H9 (cell line): Measurements from ENCODE around the gene EMC9. TPM values are rescaled to one million over a fixed set of nuclear protein-coding genes. Genes with fewer than 3 reads are reported as not detected.

Source experiments
- DNase-seq: peaks from one replicate; pipeline ENCODE4 v3.0.0-alpha.2; 2017
- H2AFZ ChIP-seq: one replicate; pipeline ENCODE4 v1.6.1; 2013; ENCODE audit warnings: mild to moderate bottlenecking, low read length, control low read depth, moderate library complexity
- H2AK5ac ChIP-seq: 2 replicates; pipeline ENCODE4 v1.6.1; 2013; ENCODE audit warnings: low read length, control low read depth, mixed read lengths; ENCODE audit not compliant: insufficient read length
- H2BK120ac ChIP-seq: one replicate; pipeline ENCODE4 v1.6.1; 2013; ENCODE audit warnings: low read depth, mild to moderate bottlenecking, low read length, control low read depth, inconsistent platforms; ENCODE audit not compliant: poor library complexity, severe bottlenecking
- H2BK12ac ChIP-seq: 2 replicates; pipeline ENCODE4 v1.6.1; 2013; ENCODE audit warnings: low read length, control low read depth, mixed read lengths, low read depth; ENCODE audit not compliant: insufficient read length
- H2BK15ac ChIP-seq: 2 replicates; pipeline ENCODE4 v1.6.1; 2013; ENCODE audit warnings: low read depth, low read length, control low read depth
- H2BK20ac ChIP-seq: one replicate; pipeline ENCODE4 v1.6.1; 2013; ENCODE audit warnings: low read depth, mild to moderate bottlenecking, low read length, control low read depth, inconsistent platforms; ENCODE audit not compliant: poor library complexity, severe bottlenecking
- H2BK5ac ChIP-seq: 2 replicates; pipeline ENCODE4 v1.6.1; 2013; ENCODE audit warnings: low read length, control low read depth, mixed read lengths; ENCODE audit not compliant: insufficient read length
- H3K14ac ChIP-seq: 2 replicates; pipeline ENCODE4 v1.6.1; 2013; ENCODE audit warnings: low read length, control low read depth; ENCODE audit not compliant: insufficient read depth
- H3K18ac ChIP-seq: 2 replicates; pipeline ENCODE4 v1.6.1; 2013; ENCODE audit warnings: low read depth, mild to moderate bottlenecking, mixed read lengths, low read length, control low read depth; ENCODE audit not compliant: insufficient read length
- H3K23ac ChIP-seq: 2 replicates; pipeline ENCODE4 v1.6.1; 2013; ENCODE audit warnings: low read length, control low read depth, mixed read lengths, low read depth; ENCODE audit not compliant: insufficient read length
- H3K23me2 ChIP-seq: 2 replicates; pipeline ENCODE4 v1.6.1; 2013; ENCODE audit warnings: low read depth, mild to moderate bottlenecking, mixed read lengths, low read length, control low read depth; ENCODE audit not compliant: insufficient read length, poor library complexity, severe bottlenecking
- H3K27ac ChIP-seq: 2 replicates; pipeline ENCODE4 v1.5.1; 2013; ENCODE audit warnings: low read length, control low read depth, mixed read lengths, low read depth; ENCODE audit not compliant: insufficient read length
- H3K27me3 ChIP-seq: 2 replicates; pipeline ENCODE4 v1.6.1; 2013; ENCODE audit warnings: low read length, control low read depth, inconsistent platforms; ENCODE audit not compliant: insufficient read depth
- H3K4ac ChIP-seq: 2 replicates; pipeline ENCODE4 v1.6.1; 2013; ENCODE audit warnings: low read depth, mild to moderate bottlenecking, control low read depth, inconsistent platforms, low read length, moderate library complexity
- H3K4me1 ChIP-seq: 2 replicates; pipeline ENCODE4 v1.6.1; 2013; ENCODE audit warnings: low read length, control low read depth, inconsistent platforms; ENCODE audit not compliant: insufficient read depth
- H3K4me2 ChIP-seq: 2 replicates; pipeline ENCODE4 v1.6.1; 2013; ENCODE audit warnings: low read length, control low read depth, mixed read lengths; ENCODE audit not compliant: insufficient read length, insufficient read depth
- H3K56ac ChIP-seq: 2 replicates; pipeline ENCODE4 v1.6.1; 2013; ENCODE audit warnings: low read depth, mild to moderate bottlenecking, mixed read lengths, low read length, control low read depth; ENCODE audit not compliant: insufficient read length
- H3K79me1 ChIP-seq: 2 replicates; pipeline ENCODE4 v1.6.1; 2013; ENCODE audit warnings: low read depth, mild to moderate bottlenecking, moderate library complexity, low read length, control low read depth, inconsistent platforms; ENCODE audit not compliant: insufficient read depth, poor library complexity, severe bottlenecking
- H3K79me2 ChIP-seq: 2 replicates; pipeline ENCODE4 v1.6.1; 2013; ENCODE audit warnings: low read length, control low read depth, inconsistent platforms; ENCODE audit not compliant: insufficient read depth
- H3K9ac ChIP-seq: 2 replicates; pipeline ENCODE4 v1.6.1; 2013; ENCODE audit warnings: low read length, control low read depth, mixed read lengths; ENCODE audit not compliant: insufficient read length; ENCODE audit errors: extremely low read depth
- H3K9me3 ChIP-seq: one replicate; pipeline ENCODE4 v1.6.1; 2013; ENCODE audit warnings: low read depth, low read length, inconsistent platforms; ENCODE audit not compliant: control insufficient read depth
- H3T11ph ChIP-seq: one replicate; pipeline ENCODE4 v1.6.1; 2013; ENCODE audit warnings: mild to moderate bottlenecking, low read length, control low read depth, inconsistent platforms
- H4K20me1 ChIP-seq: one replicate; pipeline ENCODE4 v1.6.1; 2013; ENCODE audit not compliant: control insufficient read depth, insufficient read length, insufficient read depth
- H4K5ac ChIP-seq: 2 replicates; pipeline ENCODE4 v1.6.1; 2013; ENCODE audit warnings: low read depth, mild to moderate bottlenecking, mixed read lengths, low read length, control low read depth; ENCODE audit not compliant: insufficient read length
- H4K8ac ChIP-seq: replicated peaks from 2 replicates; pipeline ENCODE4 v1.6.1; 2013; ENCODE audit warnings: low read length, control low read depth, mixed read lengths, low read depth; ENCODE audit not compliant: insufficient read length
- H4K91ac ChIP-seq: 2 replicates; pipeline ENCODE4 v1.6.1; 2013; ENCODE audit warnings: low read depth, mild to moderate bottlenecking, moderate library complexity, mixed read lengths, low read length, control low read depth; ENCODE audit not compliant: insufficient read length
- H3K27ac Mint-ChIP-seq, 3 experiments: 2 replicates in 2 of 3; 3 replicates in 1 of 3; pipeline ENCODE4 v1.8.0; 2020 to 2021; ENCODE audit warnings: mixed read lengths in 3 of 3, mild to moderate bottlenecking in 1 of 3, moderate library complexity in 1 of 3
- H3K27me3 Mint-ChIP-seq: 2 replicates; pipeline ENCODE4 v1.8.0; 2021; ENCODE audit warnings: low read depth, mild to moderate bottlenecking, moderate library complexity, mixed read lengths
- H3K36me3 Mint-ChIP-seq, 3 experiments: 2 replicates in 2 of 3; 3 replicates in 1 of 3; pipeline ENCODE4 v1.8.0; 2020 to 2021; ENCODE audit warnings: low read depth in 3 of 3, mixed read lengths in 3 of 3; ENCODE audit not compliant: insufficient read depth in 1 of 3
- H3K4me1 Mint-ChIP-seq, 2 experiments: 2 replicates each; pipeline ENCODE4 v1.8.0; 2020; ENCODE audit warnings: mixed read lengths in 2 of 2
- H3K4me3 Mint-ChIP-seq, 2 experiments: 2 replicates in 1 of 2; 3 replicates in 1 of 2; pipeline ENCODE4 v1.8.0; 2020 to 2021; ENCODE audit warnings: mild to moderate bottlenecking in 2 of 2, mixed read lengths in 2 of 2, moderate library complexity in 1 of 2
- H3K9me3 Mint-ChIP-seq, 2 experiments: 2 replicates in 1 of 2; 3 replicates in 1 of 2; pipeline ENCODE4 v1.8.0; 2020; ENCODE audit warnings: mild to moderate bottlenecking in 2 of 2, mixed read lengths in 2 of 2, moderate library complexity in 1 of 2
- CTCF ChIP-seq: fragments of 200-600 bp; sonication (generic); conservative IDR thresholded peaks from 3 replicates; pipeline ENCODE4 v1.8.0; 2021; ENCODE audit warnings: antibody characterized with exemption, mild to moderate bottlenecking
- WGBS: extraction: QIAGEN DNeasy Blood & Tissue Kit; methylation state at CpG from one replicate; pipeline ENCODE4 v1.1.7; 2013; ENCODE audit warnings: missing lambda C conversion rate, low lambda C conversion rate, mixed read lengths; ENCODE audit not compliant: insufficient read length; ENCODE audit errors: extremely low coverage; 5-methylcytosine and 5-hydroxymethylcytosine counted together
- total RNA-seq: library from RNA; stranded (reverse); gene quantifications from 2 replicates; pipeline ENCODE4 v1.2.1, GENCODE V29; 2021

Gene EMC9
- total RNA-seq, 1 experiment from 2014 or later, result 52.9 TPM

- no peak overlapping the region for H3K14ac ChIP-seq
- H2AK5ac ChIP-seq, result no peak overlapping the region
- H3K23ac ChIP-seq, result no peak overlapping the region
- no peaks in the 10 kb centered on the region for H3K4me1 ChIP-seq
- H4K8ac ChIP-seq, result no peak overlapping the region
- H3K9ac ChIP-seq, result no peak overlapping the region
- H3K23me2 ChIP-seq, result peaks cover 10% of the 10 kb centered on the region
- no peak overlapping the region for H2BK12ac ChIP-seq
- H3K79me1 ChIP-seq, result peaks cover 2% of the 10 kb centered on the region
- peaks cover 3% of the 10 kb centered on the region; the same call in 1 of the 2 replicates for H3K79me2 ChIP-seq
- no peak overlapping the region for H3K4ac ChIP-seq
- no peak overlapping the region for H2AFZ ChIP-seq
- no peak overlapping the region for H2BK120ac ChIP-seq
- no peak for TF ChIP-seq CTCF
- no peak overlapping the region for H3K27ac ChIP-seq
- no peak overlapping the region for H3K56ac ChIP-seq
- Mint-ChIP-seq H3K27ac (peak overlapping the region in 1 of 3 experiments; percentile 54; a peak in 3 of 7 replicates), H3K4me1 (peaks cover 31 to 33% of the 10 kb centered on the region in 2 experiments), H3K27me3 (no peaks in the 10 kb centered on the region), H3K4me3 (peak overlapping the region; percentile 38 to 66; a peak in 4 of 5 replicates), H3K36me3 (peaks cover 22 to 34% (median 29%) of the 10 kb centered on the region in 3 experiments), H3K9me3 (0 out of 5 replicates have a peak, but pooled peaks cover 0 to 2% of the 10 kb centered on the region in 2 experiments)
- no peak overlapping the region for H4K5ac ChIP-seq
- H4K20me1 ChIP-seq, result no peaks in the 10 kb centered on the region
- no peak overlapping the region for H2BK5ac ChIP-seq
- H3T11ph ChIP-seq, result no peak overlapping the region
- no peak overlapping the region for H4K91ac ChIP-seq
- no peak overlapping the region for H3K18ac ChIP-seq
- H3K27me3 ChIP-seq, result no peaks in the 10 kb centered on the region
- no CpG with 5 or more reads among the region's 8 CpGs for WGBS
- H2BK20ac ChIP-seq, result no peak overlapping the region
- no peak for DNase-seq
- H3K4me2 ChIP-seq, result no peak overlapping the region
- H3K9me3 ChIP-seq, result no peaks in the 10 kb centered on the region
- no peak overlapping the region for H2BK15ac ChIP-seq
These were observed 3.6 kb downstream of the EMC9 start for GRCh38 chr14:24137529-24138395.
